SU-DHL-6 (cell line): ENCODE data around the gene GSDMA.

ENCODE experiments used
- EZH2phosphoT487 ChIP-seq: fragments of 200-600 bp; sonication (generic), shearing (Covaris generic); conservative IDR thresholded peaks from 2 replicates; pipeline ENCODE4 v1.6.1; 2018; ENCODE audit warnings: mild to moderate bottlenecking, antibody characterized with exemption, low read length, moderate library complexity, mixed read lengths
- TF ChIP-seq, protein P1 (sequence below): fragments of 200-600 bp; sonication (generic); IDR thresholded peaks from one replicate; pipeline ENCODE4 v1.5.1; 2017; ENCODE audit warnings: antibody characterized with exemption, mild to moderate bottlenecking, low read length, moderate library complexity; ENCODE audit not compliant: insufficient read depth, poor library complexity, severe bottlenecking

DNA sequence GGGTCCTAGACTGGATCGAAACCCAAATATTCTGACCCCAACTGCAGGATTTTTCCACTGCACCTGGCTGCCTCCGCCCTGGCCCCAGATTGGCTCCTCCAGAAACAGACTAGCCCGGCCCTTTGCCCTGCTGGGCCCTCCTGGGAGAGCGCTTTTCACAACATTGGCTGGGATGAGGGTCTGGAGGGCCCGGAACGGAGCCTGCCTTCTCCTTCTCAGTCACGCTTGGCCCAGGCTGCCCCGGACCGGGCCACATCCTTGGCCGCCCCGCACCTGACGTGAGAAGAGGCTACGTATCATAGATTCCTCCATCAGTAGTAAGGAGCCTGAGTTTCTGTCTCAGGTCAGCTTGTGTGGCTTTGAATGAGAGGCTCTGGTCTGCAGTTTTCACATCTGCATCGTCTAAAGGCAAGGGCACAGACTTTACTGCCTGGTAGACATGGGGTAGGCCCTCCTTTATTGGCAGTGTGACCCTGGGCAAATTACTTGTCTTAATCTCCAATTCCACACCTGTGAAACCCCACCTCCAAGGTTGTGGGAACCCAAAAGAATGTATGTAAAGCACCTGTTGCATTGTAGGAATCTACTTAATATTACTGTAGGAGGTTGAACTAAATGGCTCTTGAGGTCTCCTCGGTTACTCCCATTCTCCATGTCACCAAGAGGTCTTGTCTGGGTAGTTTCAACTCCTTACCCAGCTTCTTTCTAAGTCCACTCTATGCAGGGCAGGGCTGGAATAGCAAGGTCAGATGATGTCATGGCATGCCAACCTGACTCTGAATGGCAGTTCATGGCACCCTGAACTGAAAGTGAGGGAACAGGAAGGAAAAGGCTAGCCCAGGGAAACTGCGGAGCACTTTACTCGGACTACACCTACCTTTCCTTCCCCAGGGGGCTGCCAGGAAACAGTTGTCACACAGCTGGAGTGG, 34.6 kb upstream of the GSDMA start:
- TF ChIP-seq, protein P1, sequence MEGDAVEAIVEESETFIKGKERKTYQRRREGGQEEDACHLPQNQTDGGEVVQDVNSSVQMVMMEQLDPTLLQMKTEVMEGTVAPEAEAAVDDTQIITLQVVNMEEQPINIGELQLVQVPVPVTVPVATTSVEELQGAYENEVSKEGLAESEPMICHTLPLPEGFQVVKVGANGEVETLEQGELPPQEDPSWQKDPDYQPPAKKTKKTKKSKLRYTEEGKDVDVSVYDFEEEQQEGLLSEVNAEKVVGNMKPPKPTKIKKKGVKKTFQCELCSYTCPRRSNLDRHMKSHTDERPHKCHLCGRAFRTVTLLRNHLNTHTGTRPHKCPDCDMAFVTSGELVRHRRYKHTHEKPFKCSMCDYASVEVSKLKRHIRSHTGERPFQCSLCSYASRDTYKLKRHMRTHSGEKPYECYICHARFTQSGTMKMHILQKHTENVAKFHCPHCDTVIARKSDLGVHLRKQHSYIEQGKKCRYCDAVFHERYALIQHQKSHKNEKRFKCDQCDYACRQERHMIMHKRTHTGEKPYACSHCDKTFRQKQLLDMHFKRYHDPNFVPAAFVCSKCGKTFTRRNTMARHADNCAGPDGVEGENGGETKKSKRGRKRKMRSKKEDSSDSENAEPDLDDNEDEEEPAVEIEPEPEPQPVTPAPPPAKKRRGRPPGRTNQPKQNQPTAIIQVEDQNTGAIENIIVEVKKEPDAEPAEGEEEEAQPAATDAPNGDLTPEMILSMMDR, result no peak
- no peak for TF ChIP-seq EZH2phosphoT487
